Activated naive CD4-positive, alpha-beta T cell treated with anti-CD3 and anti-CD28 coated beads, Interleukin-2, amount 50 U/mL, for 16 hours (primary cell): ENCODE measurements around the gene PRSS57.
"Not testable (repeated sequence)": the region's sequence is repeated elsewhere in the genome, so short reads cannot be mapped to it uniquely, and the experiment has no call there.

Experiments used
- DNase-seq: peaks from one replicate; pipeline ENCODE4 v3.0.0-alpha.2; 2020

Gene PRSS57

DNA sequence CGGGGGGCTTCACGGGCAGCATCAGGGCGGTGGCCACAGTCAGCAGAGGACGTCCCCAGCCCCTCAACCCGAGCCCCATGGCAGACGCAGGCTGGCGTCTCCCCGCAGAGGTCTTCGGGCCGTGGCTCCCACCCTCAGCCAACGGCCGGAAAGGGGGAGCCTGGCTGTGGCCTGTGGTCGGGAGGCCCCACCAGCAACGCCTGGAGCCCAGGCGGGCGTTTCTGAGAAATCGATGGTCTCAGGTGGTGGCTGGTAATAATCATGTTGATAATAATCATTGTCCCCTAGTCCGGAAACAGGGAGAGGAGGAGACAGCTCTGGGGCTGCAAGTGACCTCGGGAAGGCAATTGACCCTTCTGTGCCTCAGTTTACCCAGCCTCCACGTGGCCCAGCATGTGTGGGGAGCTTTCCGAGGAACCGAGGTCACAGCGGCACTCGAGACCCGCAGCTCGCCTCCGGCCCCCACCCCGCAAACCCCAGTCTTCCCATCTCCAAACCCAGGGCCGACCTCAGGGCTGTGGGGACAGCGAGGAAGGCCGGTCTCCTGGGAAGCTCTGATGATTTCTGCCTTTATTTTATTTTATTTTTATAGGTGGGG, at the start of gene PRSS57:
Gene PRSS57, minus strand, starts transcription at position 101 of the 598 bp plus-strand sequence. Its CDS starts 22 bp downstream, at position 79.
- DNase-seq: no peak

GRCh38 chr19:743168-743687, 48.0 kb upstream of the PRSS57 start:
- DNase-seq: no peak

DNA sequence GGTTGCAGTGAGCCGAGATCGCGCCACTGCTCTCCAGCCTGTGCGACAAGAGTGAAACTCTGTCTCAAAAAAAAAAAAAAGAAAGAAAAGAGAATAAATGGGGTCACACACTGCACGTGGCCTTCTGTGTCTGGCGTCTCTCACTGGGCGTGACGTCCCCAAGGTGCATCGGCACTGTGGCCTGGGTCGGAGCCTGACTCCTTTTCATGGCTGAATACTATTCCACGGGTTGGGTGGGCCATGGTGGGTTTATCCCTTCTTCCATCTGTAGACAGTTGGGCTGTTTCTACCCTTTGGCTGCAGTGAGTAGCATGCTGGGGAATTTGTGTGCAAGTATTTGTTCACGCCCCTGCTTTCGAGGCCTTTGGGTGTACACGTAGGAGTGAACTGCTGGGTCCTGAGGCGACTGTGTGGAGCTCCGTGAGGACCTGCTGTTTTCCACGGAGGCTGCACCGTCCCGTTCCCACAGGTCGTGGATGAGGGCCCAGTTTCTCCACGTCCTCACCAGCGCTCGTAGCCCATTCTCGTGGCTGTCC, 47.4 kb upstream of the PRSS57 start:
- DNase-seq: no peak

DNA sequence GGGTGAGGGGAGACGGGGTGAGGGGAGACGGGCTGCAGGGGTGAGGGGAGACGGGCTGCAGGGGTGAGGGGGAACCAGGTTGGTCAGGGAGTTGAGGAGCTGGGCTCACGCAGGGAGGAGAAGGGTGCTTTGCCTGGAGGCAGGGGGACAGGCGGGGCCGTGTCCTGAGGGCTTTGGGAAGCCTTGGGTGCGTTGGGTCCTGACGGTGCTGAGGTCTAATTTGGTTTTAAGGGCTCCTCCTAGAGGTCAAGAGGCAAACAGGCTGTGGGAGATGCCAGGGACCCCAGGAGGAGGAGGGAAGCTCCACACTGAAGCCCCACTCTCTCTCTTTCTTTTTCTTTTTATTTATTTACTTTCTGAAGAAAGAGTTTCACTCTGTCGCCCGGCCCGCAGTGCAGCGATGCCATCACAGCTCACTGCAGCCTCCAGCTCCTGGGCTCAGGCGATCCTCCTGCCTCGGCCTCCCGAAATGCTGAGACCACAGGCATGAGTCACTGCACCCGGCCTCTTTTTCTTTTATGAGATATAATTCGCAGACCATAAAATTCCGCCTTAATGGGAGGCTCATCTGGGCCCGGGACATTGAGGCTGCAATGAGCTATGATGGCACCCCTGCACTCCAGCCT, 46.4 kb upstream of the PRSS57 start:
- no peak for DNase-seq

DNA sequence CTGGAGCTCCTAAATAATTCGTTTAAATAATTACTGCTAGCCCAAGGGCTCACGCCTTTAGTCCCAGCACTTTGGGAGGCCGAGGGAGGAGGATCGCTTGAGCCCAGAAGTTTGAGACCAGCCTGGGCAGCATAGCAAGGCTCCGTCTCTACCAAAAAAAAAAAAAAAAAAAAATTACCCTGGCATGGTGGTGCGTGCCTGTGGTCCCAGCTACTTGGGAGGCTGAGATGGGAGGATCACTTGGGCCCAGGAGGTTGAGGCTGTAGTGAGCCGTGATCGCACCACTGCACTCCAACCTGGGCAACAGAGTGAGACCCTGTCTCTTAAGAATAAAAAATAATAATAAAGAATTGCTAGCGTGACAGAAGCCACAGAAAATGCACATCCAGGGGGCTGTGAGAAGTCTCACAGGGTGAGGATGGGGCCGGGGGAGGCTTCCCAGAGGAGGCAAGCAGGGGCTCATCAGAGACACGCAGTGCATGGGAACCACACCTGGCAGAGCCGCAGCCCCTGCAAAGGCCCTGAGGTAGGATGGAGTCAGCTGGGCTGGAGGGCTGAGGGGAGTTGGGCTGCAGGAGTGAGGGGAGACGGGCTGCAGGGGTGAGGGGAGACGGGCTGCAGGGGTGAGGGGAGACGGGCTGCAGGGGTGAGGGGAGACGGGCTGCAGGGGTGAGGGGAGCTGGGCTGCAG, 45.7 kb upstream of the PRSS57 start:
- DNase-seq: not testable (repeated sequence)

- no peak for DNase-seq
Observed at GRCh38 chr19:739998-740715, 44.9 kb upstream of the PRSS57 start.

DNA sequence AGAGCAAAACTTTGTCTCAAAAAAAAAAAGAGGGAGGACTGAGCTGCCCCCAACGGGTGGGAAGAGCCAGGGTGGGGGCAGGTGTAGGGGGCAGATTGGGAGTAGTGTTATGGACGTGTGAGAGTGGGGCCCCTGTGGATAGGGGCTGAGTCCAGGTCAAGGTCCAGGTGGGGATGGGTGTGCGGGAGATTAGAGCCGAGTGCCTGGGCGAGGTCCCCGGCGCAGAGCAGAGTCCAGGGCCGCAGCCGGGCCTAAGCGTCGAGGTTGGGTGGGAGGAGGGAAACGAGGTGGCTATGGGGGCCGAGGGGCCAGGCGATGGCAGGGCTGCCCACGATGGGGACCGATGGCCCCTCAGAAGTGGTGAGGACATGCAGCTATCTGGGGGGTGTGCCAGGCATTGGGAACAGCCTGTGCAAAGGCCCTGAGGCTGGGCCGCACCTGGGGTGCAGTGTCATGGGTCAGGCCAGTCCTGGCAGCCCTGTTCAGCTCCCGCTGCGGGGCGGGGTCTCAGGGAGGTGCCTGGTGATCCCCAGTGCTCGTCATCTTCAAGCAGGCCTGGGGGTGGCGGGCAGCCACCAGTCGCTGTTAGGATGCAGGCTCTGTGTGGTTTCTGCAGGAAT, 43.4 kb upstream of the PRSS57 start:
- DNase-seq: no peak

GRCh38 chr19:737591-738093, 42.4 kb upstream of the PRSS57 start:
- DNase-seq: peak; percentile 59

GRCh38 chr19:736125-736524, 40.9 kb upstream of the PRSS57 start:
- DNase-seq: no peak

DNA sequence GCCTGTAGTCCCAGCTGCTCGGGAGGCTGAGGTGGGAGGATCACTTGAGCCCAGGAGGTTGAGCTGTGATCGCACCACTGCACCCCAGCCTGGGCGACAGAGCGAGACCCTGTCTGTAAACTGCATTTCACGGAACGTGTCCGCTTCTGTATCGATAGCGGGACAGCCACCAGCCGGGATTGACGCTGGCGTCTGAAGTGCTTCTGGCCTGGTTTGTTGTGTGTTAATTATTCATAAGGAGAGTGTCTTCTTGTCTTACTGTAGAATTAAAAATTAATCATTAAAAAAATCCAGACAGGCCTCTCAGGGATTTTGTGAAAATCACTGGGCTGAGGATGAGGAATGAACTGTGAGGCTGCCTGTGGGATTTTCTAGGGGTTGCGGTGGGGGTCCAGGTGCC, 39.5 kb upstream of the PRSS57 start:
- DNase-seq: no peak

DNA sequence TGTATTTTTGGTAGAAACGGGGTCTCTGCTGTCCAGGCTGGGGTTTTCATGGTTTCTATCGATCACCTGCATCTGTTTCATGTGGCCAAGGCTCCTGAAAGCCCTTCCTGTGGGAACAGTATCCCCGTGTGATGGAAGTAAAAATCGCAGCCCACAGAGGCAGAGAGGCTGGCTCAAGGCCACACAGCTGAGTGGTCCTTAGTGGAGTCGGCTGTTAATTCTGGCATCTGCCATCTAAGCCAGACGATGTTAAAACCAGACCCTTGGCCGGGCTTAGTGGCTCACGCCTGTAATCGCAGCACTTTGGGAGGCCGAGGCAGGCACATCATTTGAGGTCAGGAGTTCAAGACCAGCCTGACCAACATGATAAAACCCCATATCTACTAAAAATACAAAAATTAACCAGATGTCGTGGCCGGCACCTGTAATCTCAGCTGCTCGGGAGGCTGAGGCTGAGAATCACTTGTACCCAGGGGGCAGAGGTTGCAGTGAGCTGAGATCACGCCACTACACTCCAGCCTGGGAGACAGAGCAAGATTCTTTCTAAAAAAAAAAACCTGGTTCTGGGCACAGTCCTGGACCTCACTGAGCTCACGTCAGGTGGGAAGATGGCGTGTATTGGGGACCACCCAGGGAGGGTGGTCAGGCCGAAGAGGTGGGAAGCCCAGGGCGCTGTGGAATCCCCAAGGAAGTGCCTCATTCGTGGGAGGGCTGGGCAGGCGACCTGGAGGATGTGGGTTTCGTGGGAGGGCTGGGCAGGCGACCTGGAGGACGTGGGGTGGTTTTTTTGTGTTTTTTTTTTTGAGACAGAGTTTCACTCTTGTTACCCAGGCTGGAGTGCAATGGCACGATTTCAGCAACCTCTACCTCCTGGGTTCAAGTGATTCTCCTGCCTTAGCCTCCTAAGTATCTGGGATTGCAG, 37.2 kb upstream of the PRSS57 start:
- no peak for DNase-seq

- DNase-seq: no peak
Observed at GRCh38 chr19:731000-731399, 35.7 kb upstream of the PRSS57 start.

- DNase-seq: no peak
Observed at GRCh38 chr19:729965-730668, 34.9 kb upstream of the PRSS57 start.

DNA sequence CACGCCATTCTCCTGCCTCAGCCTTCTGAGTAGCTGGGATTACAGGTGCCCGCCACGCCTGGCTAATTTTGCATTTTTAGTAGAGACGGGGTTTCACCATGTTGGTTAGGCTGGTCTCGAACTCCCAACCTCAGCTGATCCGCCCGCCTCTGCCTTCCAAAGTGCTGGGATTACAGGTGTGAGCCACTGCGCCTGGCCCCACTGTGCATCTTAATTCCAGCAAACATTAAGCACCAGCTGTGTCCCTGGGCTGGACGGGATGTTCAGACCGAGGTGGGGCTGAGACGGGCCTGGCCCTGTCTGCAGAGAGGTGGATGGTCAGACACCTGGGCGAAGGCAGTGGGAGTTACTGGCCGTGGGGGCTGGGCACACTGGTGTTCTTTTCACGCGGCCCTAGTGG, 34.3 kb upstream of the PRSS57 start:
- not testable (repeated sequence) for DNase-seq

- DNase-seq: no peak
Observed at GRCh38 chr19:728011-728410, 32.8 kb upstream of the PRSS57 start.

DNA sequence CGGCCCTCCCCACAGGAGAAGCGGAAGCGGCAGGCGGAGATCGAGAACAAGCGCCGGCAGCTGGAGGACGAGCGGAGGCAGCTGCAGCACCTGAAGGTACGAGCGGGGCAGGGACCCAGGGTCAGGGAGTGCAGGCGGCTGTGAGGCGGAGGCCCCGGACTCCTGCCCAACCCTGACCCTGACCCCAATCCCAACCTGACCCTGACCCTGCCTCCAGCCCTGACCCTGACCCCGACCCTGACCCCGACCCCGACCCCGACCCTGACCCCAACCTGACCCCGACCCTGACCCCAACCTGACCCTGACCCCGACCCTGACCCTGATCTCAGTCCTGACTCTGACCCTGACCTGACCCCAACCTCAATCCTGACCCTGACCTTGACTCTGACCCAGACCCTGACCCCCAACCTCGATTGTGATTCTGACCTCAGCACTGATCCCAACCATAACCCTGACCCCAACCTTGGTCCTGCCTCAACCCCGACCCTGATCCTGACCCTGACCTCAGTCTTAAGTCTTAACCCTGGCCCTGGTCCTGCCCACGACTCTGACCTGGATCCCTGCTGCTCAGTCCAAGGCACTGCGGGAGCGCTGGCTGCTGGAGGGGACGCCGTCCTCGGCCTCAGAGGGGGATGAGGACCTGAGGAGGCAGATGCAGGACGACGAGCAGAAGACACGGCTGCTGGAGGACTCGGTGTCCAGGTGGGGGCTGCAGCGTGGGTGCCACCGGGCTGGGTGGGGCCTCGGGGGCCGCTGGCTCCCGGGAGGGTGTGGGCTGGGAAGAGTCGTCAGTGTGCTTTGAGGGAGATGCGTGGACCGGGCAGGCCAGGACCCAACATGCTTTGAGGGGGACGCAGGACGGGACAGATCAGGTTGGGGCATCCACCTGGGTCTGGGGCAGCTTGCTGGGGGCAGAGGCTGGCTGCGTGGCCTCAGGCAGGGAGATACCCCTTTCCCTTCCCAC, 32.0 kb upstream of the PRSS57 start:
- DNase-seq: no peak

GRCh38 chr19:725461-726089, 30.3 kb upstream of the PRSS57 start:
- DNase-seq: no peak

DNA sequence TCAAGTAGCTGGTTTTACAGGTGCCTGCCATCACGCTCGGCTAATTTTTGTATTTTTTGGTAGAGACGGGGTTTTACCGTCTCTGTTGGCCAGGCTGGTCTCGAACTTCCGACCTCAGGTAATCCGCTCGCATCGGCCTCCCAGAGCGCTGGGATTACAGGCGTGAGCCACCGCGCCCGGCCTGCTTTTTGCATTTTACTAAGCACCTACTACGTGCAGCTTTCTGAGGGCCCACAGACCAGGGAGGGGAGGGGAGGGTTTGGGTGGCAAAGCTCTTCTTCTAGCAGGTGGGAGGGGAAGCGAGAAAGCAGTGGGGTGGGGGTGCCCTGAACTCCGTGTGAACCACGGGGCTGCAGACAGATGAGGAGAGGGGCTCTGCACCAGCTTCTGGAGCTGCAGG, 28.5 kb upstream of the PRSS57 start:
- DNase-seq: no peak

DNA sequence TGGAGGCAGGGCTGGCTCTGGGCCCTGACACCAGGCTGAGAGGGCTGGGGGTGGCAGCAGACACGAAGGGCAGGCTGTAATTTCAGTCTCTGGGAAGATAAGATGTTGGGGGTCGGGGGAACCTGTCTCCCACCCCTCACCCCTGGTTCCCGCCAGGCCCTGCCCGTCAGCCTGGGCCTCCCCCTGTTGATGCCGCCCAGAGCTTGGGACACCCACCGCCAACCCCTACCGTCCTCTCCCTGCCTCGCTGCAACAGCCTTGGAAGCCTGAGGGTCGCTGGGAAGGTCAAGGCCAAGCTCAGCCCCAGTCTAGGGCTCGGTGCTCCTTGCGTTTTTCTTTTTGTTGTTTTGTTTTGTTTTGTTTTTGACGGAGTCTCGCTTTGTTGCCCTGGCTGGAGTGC, 28.0 kb upstream of the PRSS57 start:
- DNase-seq: no peak
